OCI-LY3 (cell line): ENCODE results near the gene VAV3.
A peak's percentile ranks its signal among the peaks of the same experiment; 100 is the strongest.

Source experiments
- H2AFZ ChIP-seq: fragments of 200-600, 300-600 bp; shearing (Covaris generic); 2 replicates; pipeline ENCODE4 v1.6.0; 2014; ENCODE audit warnings: antibody characterized with exemption, low read depth, low read length
- H3K27ac ChIP-seq: fragments of 200-600, 300-600 bp; sonication (generic); 2 replicates; pipeline ENCODE4 v1.5.1; 2014; ENCODE audit warnings: mild to moderate bottlenecking, low read length, moderate library complexity, mixed read lengths
- H3K27me3 ChIP-seq: fragments of 200-600, 300-600 bp; sonication (generic); 2 replicates; pipeline ENCODE4 v1.6.1; 2014; ENCODE audit warnings: low read depth, low read length, mixed read lengths
- H3K36me3 ChIP-seq: fragments of 200-600, 300-600 bp; sonication (generic); replicated peaks from 2 replicates; pipeline ENCODE3; 2014; ENCODE audit warnings: low read depth, low read length, mixed read lengths
- H3K4me1 ChIP-seq: fragments of 300-600, 200-600 bp; sonication (generic); 2 replicates; pipeline ENCODE4 v1.6.1; 2014; ENCODE audit warnings: low read length, mixed read lengths
- H3K4me2 ChIP-seq: fragments of 200-600, 300-600 bp; sonication (generic); 2 replicates; pipeline ENCODE4 v1.6.1; 2014; ENCODE audit warnings: low read length, mixed read lengths
- H3K4me3 ChIP-seq: fragments of 300-600, 200-600 bp; sonication (generic); 2 replicates; pipeline ENCODE4 v1.5.1; 2014; ENCODE audit warnings: antibody characterized with exemption, mild to moderate bottlenecking, low read length, moderate library complexity
- H3K79me2 ChIP-seq: fragments of 300-600, 200-600 bp; shearing (Covaris generic); 2 replicates; pipeline ENCODE4 v1.6.1; 2014; ENCODE audit warnings: mild to moderate bottlenecking, low read length, mixed read lengths
- H3K9ac ChIP-seq: fragments of 300-600, 200-600 bp; shearing (Covaris generic); 2 replicates; pipeline ENCODE4 v1.6.0; 2014; ENCODE audit warnings: mild to moderate bottlenecking, low read length, moderate library complexity
- H3K9me3 ChIP-seq: fragments of 200-600, 300-600 bp; shearing (Covaris generic); 2 replicates; pipeline ENCODE4 v1.6.1; 2014; ENCODE audit warnings: low read length, mixed read lengths; ENCODE audit not compliant: insufficient read depth
- H4K20me1 ChIP-seq: fragments of 200-600, 300-600 bp; sonication (generic); 2 replicates; pipeline ENCODE4 v1.6.1; 2016; ENCODE audit warnings: low read length, mixed read lengths; ENCODE audit not compliant: insufficient read depth
- EZH2phosphoT487 ChIP-seq: fragments of 200-600 bp; shearing (Covaris generic); IDR thresholded peaks from 2 replicates; pipeline ENCODE4 v1.6.1; 2018; ENCODE audit warnings: antibody characterized with exemption, mixed run types, low read depth
- TF ChIP-seq, protein P1 (sequence below): fragments of 200-600, 300-600 bp; sonication (generic); IDR thresholded peaks from 2 replicates; pipeline ENCODE4 v1.5.1; 2014; ENCODE audit warnings: antibody characterized with exemption, low read length, low read depth

The VAV3 gene

DNA sequence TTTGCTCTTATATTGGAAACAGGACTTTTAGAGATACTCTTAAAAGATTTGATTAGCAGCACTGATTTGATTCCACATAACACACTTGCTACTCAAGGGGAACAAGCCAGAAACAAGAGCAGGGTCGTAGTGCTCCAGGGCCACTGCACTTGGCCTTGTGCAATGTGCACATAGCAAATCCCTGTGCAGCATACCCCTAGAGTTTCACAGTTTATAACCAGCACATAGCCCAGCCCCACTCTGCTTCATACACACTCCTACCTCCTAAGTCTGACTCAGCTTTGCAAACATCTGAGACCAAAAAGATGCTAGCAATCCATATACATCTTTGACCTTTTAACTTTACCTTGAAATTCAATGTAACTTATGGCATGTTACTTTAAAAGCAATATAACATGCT is 157.6 kb downstream of the VAV3 start:
- Histone ChIP-seq H3K4me2 (peak overlapping the region; percentile 41), H2AFZ (no peak overlapping the region), H4K20me1 (no peaks in the 10 kb centered on the region), H3K27me3 (no peaks in the 10 kb centered on the region), H3K36me3 (no peaks in the 10 kb centered on the region), H3K9me3 (no peaks in the 10 kb centered on the region), H3K27ac (no peak overlapping the region), H3K79me2 (no peaks in the 10 kb centered on the region), H3K4me3 (no peak overlapping the region), H3K4me1 (peaks cover 59% of the 10 kb centered on the region), H3K9ac (no peak overlapping the region)
- TF ChIP-seq, protein P1, sequence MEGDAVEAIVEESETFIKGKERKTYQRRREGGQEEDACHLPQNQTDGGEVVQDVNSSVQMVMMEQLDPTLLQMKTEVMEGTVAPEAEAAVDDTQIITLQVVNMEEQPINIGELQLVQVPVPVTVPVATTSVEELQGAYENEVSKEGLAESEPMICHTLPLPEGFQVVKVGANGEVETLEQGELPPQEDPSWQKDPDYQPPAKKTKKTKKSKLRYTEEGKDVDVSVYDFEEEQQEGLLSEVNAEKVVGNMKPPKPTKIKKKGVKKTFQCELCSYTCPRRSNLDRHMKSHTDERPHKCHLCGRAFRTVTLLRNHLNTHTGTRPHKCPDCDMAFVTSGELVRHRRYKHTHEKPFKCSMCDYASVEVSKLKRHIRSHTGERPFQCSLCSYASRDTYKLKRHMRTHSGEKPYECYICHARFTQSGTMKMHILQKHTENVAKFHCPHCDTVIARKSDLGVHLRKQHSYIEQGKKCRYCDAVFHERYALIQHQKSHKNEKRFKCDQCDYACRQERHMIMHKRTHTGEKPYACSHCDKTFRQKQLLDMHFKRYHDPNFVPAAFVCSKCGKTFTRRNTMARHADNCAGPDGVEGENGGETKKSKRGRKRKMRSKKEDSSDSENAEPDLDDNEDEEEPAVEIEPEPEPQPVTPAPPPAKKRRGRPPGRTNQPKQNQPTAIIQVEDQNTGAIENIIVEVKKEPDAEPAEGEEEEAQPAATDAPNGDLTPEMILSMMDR: no peak
- TF ChIP-seq EZH2phosphoT487: no peak

DNA sequence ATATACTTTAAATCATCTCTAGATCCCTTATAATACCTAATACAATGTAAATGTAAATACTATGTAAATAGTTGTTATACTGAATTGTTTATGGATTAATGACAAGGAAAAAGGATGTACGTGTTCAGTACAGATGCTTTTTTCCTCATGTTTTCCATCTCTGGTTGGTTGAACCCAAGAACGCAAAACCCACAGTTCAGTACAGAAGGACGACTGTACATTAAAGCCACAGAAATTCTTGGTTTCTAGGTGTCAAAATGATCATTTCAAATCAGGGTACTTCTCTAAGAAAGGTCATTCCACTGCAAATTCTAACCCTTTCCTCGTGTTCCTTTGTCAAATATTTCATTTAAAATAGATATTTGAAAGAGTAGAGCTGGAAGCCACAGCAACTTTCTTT is 158.1 kb downstream of the VAV3 start:
- no peaks in the 10 kb centered on the region for H3K36me3 ChIP-seq
- no peaks in the 10 kb centered on the region for H4K20me1 ChIP-seq
- H3K9me3 ChIP-seq: no peaks in the 10 kb centered on the region
- peaks cover 64% of the 10 kb centered on the region for H3K4me1 ChIP-seq
- H3K79me2 ChIP-seq: no peaks in the 10 kb centered on the region
- H3K27ac ChIP-seq: no peak overlapping the region
- peak overlapping the region; percentile 41 for H3K4me2 ChIP-seq
- H2AFZ ChIP-seq: no peak overlapping the region
- H3K9ac ChIP-seq: no peak overlapping the region
- H3K27me3 ChIP-seq: no peaks in the 10 kb centered on the region
- H3K4me3 ChIP-seq: no peak overlapping the region
- TF ChIP-seq, protein P1: no peak
- no peak for TF ChIP-seq EZH2phosphoT487

DNA sequence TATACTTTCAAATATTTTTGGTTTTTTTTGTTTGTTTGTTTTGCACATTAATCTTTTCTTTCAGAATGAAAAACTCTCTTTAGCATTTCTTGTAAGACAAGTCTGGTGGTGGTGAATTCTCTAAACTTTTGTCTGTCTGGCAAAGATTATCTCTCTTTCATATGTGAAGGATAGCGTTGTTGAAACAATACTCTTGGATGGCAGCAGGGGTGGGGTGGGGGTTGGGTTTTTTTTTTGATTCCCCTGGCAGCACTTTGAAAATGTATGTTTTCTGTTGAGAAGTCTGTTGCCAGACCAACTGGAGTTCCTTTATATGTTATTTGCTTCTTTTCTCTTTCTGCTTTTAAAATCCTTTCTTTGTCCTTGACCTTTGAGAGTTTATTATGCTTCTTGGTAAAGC is 160.2 kb downstream of the VAV3 start:
- H4K20me1 ChIP-seq: no peaks in the 10 kb centered on the region
- H3K27ac ChIP-seq: 0 out of 2 replicates have a peak overlapping the region, but pooled peaks have one; percentile 88
- H3K27me3 ChIP-seq: no peaks in the 10 kb centered on the region
- no peak overlapping the region for H2AFZ ChIP-seq
- no peaks in the 10 kb centered on the region for H3K79me2 ChIP-seq
- H3K36me3 ChIP-seq: peaks cover 5% of the 10 kb centered on the region
- peaks cover 60% of the 10 kb centered on the region for H3K4me1 ChIP-seq
- TF ChIP-seq, protein P1: no peak
- no peak for TF ChIP-seq EZH2phosphoT487
- no peaks in the 10 kb centered on the region for H3K9me3 ChIP-seq
- peak overlapping the region; percentile 63 for H3K4me2 ChIP-seq
- no peak overlapping the region for H3K4me3 ChIP-seq
- no peak overlapping the region for H3K9ac ChIP-seq

DNA sequence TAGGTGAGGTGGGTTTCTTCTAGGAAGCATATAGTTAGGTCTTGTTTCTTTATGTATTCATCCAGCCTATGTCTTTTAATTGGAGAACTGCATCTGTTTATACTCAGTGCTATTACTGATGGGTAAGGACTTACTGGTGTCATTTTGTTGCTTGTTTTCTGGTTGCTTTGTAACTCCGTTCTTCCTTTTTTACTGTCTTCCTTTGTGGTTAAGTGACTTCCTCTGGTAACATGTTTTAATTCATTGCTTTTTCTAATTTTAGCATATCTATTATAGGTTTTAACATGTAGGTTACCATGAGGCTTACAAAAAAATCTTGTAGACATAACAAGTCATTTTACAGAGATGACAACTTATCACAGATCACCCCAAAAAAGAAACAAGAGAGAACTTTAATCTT is 160.8 kb downstream of the VAV3 start:
- no peak overlapping the region; the same call in 1 of the 2 replicates for H3K9ac ChIP-seq
- H3K36me3 ChIP-seq: peaks cover 5% of the 10 kb centered on the region
- H3K9me3 ChIP-seq: no peaks in the 10 kb centered on the region
- H3K4me3 ChIP-seq: peak overlapping the region; percentile 24; the same call in 1 of the 2 replicates
- peaks cover 64% of the 10 kb centered on the region for H3K4me1 ChIP-seq
- H3K27me3 ChIP-seq: no peaks in the 10 kb centered on the region
- H2AFZ ChIP-seq: no peak overlapping the region
- H4K20me1 ChIP-seq: no peaks in the 10 kb centered on the region
- H3K4me2 ChIP-seq: peak overlapping the region; percentile 63
- H3K27ac ChIP-seq: peak overlapping the region; percentile 88
- no peak for TF ChIP-seq EZH2phosphoT487
- TF ChIP-seq, protein P1: no peak
- H3K79me2 ChIP-seq: no peaks in the 10 kb centered on the region
